Suprapubic skin (tissue), 4 donors: ENCODE measurements around the gene DNAH3. TPM values are rescaled to one million over a fixed set of nuclear protein-coding genes. Genes with fewer than 3 reads are reported as not detected.

Experiments
- DNase-seq, 2 donors: peaks; one replicate each; pipeline ENCODE4 v3.0.0-alpha.2; 2019; ENCODE audit warnings: low spot score in 2 of 2
- H3K27ac ChIP-seq: fragments of 200-600 bp; sonication (generic); one replicate; pipeline ENCODE4 v1.5.1; 2019
- H3K27me3 ChIP-seq: fragments of 200-600 bp; sonication (generic); one replicate; pipeline ENCODE4 v1.5.1; 2019
- H3K36me3 ChIP-seq: fragments of 200-600 bp; sonication (generic); one replicate; pipeline ENCODE4 v1.5.1; 2019
- H3K4me1 ChIP-seq: fragments of 200-600 bp; sonication (generic); one replicate; pipeline ENCODE4 v1.5.1; 2019
- H3K4me3 ChIP-seq: fragments of 200-600 bp; sonication (generic); one replicate; pipeline ENCODE4 v1.5.1; 2019; ENCODE audit warnings: mild to moderate bottlenecking
- H3K9me3 ChIP-seq: fragments of 200-600 bp; sonication (generic); one replicate; pipeline ENCODE4 v1.5.1; 2019
- CTCF ChIP-seq, 2 donors: fragments of 200-600 bp in 1 of 2; fragments of 450-650 bp in 1 of 2; sonication (generic) in 1 of 2; IDR thresholded peaks; one replicate each; pipeline ENCODE4 v1.5.1; 2016 to 2019; ENCODE audit warnings: antibody characterized with exemption in 2 of 2, mild to moderate bottlenecking in 1 of 2, moderate library complexity in 1 of 2
- EP300 ChIP-seq: sonication (generic); formaldehyde crosslinking; IDR thresholded peaks from one replicate; pipeline ENCODE4 v1.6.1; 2017; ENCODE audit warnings: antibody characterized with exemption
- POLR2A ChIP-seq, 2 donors: fragments of 450-650 bp; IDR thresholded peaks; one replicate each; pipeline ENCODE4 v1.6.1; 2017; ENCODE audit warnings: antibody characterized with exemption in 2 of 2, mild to moderate bottlenecking in 2 of 2, moderate library complexity in 2 of 2
- POLR2AphosphoS5 ChIP-seq, 3 donors: sonication (generic); formaldehyde crosslinking; IDR thresholded peaks; one replicate each; pipeline ENCODE4 v1.6.1; 2017; ENCODE audit warnings: antibody characterized with exemption in 3 of 3
- WGBS: methylation state at CpG from one replicate; pipeline ENCODE4 v1.1.5; 2018; 5-methylcytosine and 5-hydroxymethylcytosine counted together
- total RNA-seq, 4 donors: library from RNA; depleted of rRNA; stranded (reverse); fragments of >200 nt; gene quantifications; one replicate each; pipeline ENCODE4 v1.1.0, GENCODE V29; 2016

DNAH3 gene
- total RNA-seq, 4 donors from 2014 or later: 1.0 to 4.0 (median 1.6) TPM

GRCh38 chr16:20923876-20924275, 226.8 kb downstream of the DNAH3 start:
- no peak overlapping the region for H3K4me3 ChIP-seq
- peak in 1 of 2 donors; percentile 5 for DNase-seq
- peaks cover 16% of the 10 kb centered on the region for H3K36me3 ChIP-seq
- no peaks in the 10 kb centered on the region for H3K9me3 ChIP-seq
- TF ChIP-seq EP300: no peak
- TF ChIP-seq POLR2A (IDR thresholded peaks at IDR 0.05): no peak
- no peak for TF ChIP-seq POLR2AphosphoS5 (IDR thresholded peaks at IDR 0.05)
- TF ChIP-seq CTCF (IDR thresholded peaks at IDR 0.05): no peak
- no peak overlapping the region for H3K27ac ChIP-seq
- H3K4me1 ChIP-seq: peaks cover 4% of the 10 kb centered on the region
- no peaks in the 10 kb centered on the region for H3K27me3 ChIP-seq
- WGBS: 70% methylated on average over 3 of the region's 3 CpGs

DNA sequence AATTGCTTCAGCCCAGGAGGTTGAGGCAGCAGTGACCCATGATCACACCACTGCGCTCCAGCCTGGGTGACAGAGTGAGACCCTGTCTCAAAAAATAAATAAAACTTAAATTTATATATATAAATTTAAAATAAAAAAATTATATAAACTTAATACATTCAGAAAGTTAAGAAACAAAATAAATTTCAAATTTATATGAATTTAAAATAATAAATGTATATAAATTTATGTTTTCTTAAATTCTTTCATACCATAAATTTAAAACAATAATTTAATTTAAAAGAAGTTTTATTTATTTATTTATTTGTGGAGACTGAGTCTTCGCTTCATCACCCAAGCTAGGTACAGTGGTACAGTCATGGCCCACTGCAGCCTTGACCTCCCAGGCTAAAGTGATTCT, 229.8 kb downstream of the DNAH3 start:
- Histone ChIP-seq H3K4me3 (no peak overlapping the region), H3K36me3 (peaks cover 21% of the 10 kb centered on the region), H3K27ac (no peak overlapping the region), H3K9me3 (no peaks in the 10 kb centered on the region), H3K27me3 (no peaks in the 10 kb centered on the region), H3K4me1 (peaks cover 8% of the 10 kb centered on the region)
- DNase-seq: no peak
- TF ChIP-seq EP300: no peak
- no peak for TF ChIP-seq POLR2A (IDR thresholded peaks at IDR 0.05)
- no peak for TF ChIP-seq CTCF (IDR thresholded peaks at IDR 0.05)
- TF ChIP-seq POLR2AphosphoS5 (IDR thresholded peaks at IDR 0.05): no peak
- WGBS: 96% methylated on average over 2 of the region's 2 CpGs

- peaks cover 8% of the 10 kb centered on the region for H3K4me1 ChIP-seq
- DNase-seq: no peak
- TF ChIP-seq POLR2AphosphoS5 (IDR thresholded peaks at IDR 0.05) (no peak), CTCF (IDR thresholded peaks at IDR 0.05) (no peak), POLR2A (IDR thresholded peaks at IDR 0.05) (no peak), EP300 (no peak)
- H3K4me3 ChIP-seq: no peak overlapping the region
- no peak overlapping the region for H3K27ac ChIP-seq
- WGBS: 77% methylated on average over 5 of the region's 5 CpGs
- no peaks in the 10 kb centered on the region for H3K27me3 ChIP-seq
- H3K36me3 ChIP-seq: peaks cover 18% of the 10 kb centered on the region
- H3K9me3 ChIP-seq: no peaks in the 10 kb centered on the region
Observed at GRCh38 chr16:20920091-20920490, 230.6 kb downstream of the DNAH3 start.

DNA sequence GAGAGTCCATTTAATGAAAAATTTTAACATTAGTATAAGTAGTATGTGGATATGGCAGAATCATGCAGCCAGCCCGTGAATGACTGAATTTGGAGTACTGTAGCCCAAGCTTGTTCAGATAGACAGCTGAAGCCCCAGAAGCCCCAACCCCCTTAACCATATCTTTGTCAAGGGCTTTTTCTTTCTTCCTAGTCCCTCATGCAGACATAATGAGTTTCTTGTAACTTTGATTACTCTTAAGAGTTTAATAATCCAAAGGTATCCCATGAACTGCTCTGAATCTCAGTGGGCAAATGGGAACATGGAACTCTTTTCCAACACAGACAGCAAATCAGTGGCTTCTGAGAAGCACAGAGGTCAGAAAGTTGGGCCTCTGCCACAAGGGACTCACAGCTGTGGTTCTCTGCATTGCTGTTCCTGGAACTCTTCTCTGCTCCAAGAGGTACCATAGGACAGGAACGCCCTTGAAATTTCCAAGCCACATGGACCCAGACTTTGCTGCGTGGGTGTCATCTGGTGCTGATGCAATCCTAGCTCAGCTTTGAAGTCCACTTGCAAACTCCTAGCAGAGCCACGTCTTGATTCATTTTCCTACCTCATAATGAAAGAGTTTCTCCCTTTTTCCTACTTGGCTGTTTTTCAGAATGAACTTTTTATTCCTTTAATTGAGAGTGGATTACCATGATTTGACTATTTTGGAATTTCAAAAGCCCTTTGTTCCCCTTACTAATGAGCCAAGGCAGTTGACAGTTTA, 232.0 kb downstream of the DNAH3 start:
- no peak for TF ChIP-seq CTCF (IDR thresholded peaks at IDR 0.05)
- peak in 1 of 3 donors; percentile 64 for TF ChIP-seq POLR2AphosphoS5 (IDR thresholded peaks at IDR 0.05)
- no peak for TF ChIP-seq EP300
- no peak for TF ChIP-seq POLR2A (IDR thresholded peaks at IDR 0.05)
- H3K4me3 ChIP-seq: no peak overlapping the region
- 55% methylated on average over 4 of the region's 4 CpGs for WGBS
- peaks cover 11% of the 10 kb centered on the region for H3K36me3 ChIP-seq
- H3K27me3 ChIP-seq: no peaks in the 10 kb centered on the region
- H3K4me1 ChIP-seq: peaks cover 14% of the 10 kb centered on the region
- H3K9me3 ChIP-seq: no peaks in the 10 kb centered on the region
- peak overlapping the region; percentile 44 for H3K27ac ChIP-seq
- peak in 1 of 2 donors; percentile 74 for DNase-seq

GRCh38 chr16:20916942-20917341, 233.7 kb downstream of the DNAH3 start:
- no peak for DNase-seq

More at GRCh38 chr16:20916942-20917341, 233.7 kb downstream of the DNAH3 start:
- Histone ChIP-seq H3K9me3 (no peaks in the 10 kb centered on the region), H3K36me3 (peaks cover 4% of the 10 kb centered on the region), H3K27me3 (no peaks in the 10 kb centered on the region), H3K27ac (no peak overlapping the region), H3K4me1 (peaks cover 20% of the 10 kb centered on the region), H3K4me3 (no peak overlapping the region)
- WGBS: 89% methylated on average over 4 of the region's 4 CpGs
- TF ChIP-seq EP300 (no peak), POLR2AphosphoS5 (IDR thresholded peaks at IDR 0.05) (no peak), POLR2A (IDR thresholded peaks at IDR 0.05) (no peak), CTCF (IDR thresholded peaks at IDR 0.05) (no peak)
